NCI-H345 treated with DMSO at 0.1 percent for 48 hours (cell line): ENCODE results near the gene WWOX.

Experiments
- DNase-seq: peaks from one replicate; lab custom pipeline; 2025; ENCODE audit not compliant: unreplicated experiment; lab: John Stamatoyannopoulos, UW

The WWOX gene

DNA sequence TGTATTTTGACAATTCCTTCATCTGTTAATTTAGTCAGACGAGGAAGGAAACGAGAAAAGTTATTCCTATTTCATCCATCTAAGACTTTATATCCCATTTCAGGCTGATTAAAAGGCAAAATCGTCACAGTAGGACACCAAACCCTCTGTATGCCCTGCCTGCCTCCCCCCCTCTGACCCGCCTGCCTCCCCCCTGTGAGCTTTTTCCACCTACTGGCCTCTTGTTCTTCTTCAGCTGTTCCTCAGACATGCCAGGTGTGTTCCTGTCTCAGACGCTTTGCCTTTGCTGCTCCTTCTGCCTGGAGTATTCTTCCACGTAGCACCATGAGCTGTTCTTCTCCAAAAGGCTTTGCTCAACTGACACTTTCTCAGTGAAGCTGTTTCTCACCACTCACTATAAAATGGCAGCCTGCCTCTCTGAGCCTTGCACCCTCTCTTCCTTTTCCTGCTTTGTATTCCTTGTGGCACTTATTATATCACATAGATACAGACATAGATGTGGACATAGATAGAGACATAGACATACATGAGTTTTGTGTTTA is 777.7 kb downstream of the WWOX start:
- DNase-seq = no peak

DNA sequence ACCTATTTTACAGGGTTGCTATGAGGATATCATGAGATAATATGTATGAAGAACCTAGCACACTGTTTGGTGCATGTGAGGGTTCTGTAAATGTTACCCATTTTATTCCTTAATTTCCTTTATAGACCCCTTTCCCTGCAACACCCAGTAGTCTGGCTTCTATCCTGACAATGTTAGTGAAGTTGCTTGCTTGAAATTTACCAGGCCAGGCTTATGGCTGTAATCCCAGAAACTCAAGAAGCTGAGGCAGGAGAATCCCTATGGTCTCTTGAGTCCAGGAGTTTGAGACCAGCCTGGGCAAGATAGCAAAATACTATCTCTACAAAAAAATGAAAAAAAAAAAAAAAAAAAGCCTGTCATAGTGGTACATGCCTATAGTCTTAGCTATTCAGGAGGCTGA is 779.1 kb downstream of the WWOX start:
- DNase-seq = no peak

DNA sequence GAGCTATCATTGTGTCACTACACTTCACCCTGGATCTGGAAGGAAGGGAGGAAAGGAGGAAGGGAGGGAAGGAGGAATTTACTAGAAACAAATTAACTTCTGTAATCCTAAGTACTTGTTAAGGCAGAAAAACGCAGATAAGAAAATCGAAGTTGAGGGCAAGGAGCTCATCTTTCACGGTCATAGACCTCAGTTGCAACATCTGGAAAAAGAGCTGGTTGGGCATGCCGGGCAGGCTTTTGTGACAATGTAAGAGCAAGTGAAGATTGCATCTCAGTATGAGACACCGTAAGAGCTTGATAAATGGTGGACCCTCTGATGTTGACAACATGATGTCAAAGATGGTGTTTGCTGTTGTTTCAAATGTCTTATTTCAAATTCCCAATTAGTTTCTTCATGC is 779.6 kb downstream of the WWOX start:
- DNase-seq = no peak

DNA sequence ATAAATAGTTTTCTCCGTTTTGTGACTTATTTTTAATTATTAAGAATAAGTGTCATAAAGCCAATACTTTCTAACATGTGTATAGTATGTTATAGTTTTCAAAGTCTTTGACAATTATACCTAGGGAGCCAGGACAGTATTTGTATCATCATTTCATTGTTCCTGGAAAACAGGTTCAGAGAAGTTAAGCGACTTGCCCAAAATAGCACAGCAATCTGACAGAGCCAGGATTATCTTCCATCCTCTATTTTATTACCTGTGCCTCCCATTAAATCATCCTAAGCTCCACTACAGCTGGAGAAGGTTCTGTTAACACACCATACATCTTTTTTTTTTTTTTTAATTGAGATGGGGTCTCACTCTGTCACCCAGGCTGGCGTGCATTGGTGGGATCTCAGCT is 782.7 kb downstream of the WWOX start:
- no peak for DNase-seq

DNA sequence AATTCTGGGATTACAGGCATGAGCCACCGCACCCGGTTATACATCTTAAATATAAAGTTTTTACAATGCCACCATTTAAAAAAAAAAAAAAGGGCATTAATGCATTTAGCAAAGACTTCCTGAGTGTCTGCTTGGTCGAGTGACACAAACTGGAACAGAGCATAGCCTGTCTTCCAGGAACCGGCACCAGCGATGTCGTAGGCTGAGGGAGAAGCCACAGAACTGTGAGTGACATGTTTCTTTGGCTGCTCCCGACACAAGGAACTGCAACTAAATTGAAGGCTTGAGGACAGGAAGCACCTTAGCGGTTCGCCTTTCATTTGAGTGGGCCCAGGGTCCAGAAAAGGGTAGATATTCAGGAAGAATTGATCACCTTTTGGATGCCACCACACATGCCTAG is 783.3 kb downstream of the WWOX start:
- no peak for DNase-seq

DNA sequence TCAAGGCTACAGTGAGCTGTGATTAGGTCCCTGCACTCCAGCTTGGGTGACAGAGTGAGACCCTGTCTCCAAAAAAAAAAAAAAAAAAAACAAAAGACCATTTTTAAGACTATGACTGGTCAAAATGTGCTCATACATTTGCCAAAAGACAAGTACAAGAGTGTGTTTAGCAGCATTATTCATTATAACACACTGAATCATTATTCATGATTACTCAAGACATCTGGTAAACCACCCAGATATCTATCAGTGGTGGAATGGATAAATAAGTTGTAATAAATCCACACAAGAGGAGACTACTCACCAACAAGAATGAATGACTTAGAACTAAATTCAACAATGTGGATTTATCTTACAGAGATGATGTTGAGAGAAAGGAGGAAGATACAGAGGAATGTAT is 784.8 kb downstream of the WWOX start:
- no peak for DNase-seq

DNA sequence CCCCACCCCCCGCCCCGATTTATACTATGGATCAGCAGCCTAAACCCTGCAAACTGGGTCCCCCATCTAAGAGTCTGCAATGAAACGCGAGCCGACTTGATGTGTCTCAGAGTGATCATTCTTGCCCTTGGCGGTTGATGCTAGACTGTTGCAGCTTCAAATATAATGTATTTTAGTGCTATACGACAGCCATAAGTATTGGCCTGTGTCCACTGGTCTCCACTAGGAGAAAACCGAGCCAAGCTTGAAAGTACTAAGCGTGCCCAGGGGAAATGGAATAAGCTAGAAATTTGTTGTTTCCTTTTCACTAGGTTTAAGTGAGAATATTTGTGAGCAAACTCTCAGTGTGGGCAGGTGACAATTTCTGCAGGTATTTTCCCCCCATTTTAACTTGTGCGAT is 789.9 kb downstream of the WWOX start:
- DNase-seq = no peak

DNA sequence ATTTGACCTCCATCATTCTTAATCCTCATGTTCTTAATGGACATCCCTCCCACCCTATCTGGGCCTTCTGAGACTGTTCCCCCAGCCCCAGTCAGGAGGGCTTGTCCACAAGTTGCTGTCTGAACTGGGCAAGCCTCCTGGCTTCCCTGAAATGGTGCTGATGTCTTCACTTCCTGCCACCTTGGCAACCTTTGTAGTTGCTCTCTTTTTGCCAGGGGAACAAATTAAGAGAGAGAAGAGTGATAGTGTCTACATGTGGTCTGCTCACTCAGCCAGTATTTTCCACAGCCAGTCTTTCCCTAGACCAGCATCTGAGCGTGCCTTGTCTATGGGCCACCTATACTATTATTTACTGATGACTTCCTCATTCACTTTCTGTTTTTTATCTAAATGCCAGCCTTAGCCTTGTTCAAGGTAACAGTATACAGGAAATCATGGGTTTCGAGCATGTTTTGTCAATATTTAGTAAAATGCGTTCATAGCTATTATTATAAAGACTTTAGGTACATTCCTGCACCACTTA is 791.0 kb downstream of the WWOX start:
- DNase-seq = no peak

DNA sequence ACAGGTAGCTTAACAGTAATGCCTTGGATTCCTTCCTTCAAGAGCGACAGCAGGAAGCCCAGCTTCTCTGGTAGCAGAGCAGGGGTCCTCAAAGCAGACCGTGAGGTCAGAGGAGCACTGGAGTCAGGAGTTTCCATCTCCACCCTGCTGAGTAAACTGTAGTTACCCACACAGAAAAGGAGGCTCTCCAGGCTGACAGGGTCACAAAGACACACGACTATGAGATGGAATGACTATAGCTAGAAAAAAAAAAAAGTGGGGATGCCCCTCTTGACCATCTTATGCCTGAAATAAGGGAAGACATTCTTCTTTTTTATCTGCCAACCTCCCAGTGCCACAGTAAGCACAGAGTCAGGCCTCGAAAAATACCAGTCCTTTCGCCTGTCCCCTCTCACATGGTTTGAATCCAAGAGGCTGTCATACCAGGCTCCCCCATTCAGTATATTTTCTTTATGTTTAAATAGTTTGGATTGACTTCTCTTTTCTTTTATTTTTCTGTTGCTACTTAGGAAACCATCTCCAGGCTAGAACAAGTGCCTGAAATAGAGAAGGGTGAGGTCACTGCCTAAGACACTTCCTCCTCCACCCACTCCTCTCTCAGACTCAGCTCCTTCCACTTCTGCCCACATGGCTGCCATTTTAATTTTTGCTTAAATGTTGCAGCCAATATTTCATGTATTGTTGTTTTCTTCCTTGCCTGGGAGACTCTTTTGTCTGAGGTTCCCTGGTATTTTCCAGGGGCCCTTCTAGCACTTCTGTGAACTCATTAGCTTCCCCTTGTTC is 793.7 kb downstream of the WWOX start:
- no peak for DNase-seq

DNA sequence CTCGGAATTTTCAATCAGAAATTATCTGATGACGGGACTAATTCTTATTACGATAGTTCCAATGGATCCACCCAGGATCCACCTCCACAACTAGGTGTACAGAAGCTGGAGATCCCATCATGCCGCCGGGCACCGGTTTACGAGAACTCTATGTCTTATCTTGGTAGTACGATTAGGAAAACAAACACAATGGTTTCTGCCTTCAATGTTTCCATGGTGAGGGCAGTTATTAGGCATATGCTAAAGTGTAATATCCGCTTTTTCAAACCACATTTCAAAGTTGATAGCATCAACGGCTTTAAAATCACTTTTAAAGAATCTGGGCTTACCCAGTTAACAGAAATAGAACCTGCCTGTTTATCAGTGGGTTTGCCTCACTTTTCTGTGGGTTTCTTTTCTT is 795.4 kb downstream of the WWOX start:
- no peak for DNase-seq

DNA sequence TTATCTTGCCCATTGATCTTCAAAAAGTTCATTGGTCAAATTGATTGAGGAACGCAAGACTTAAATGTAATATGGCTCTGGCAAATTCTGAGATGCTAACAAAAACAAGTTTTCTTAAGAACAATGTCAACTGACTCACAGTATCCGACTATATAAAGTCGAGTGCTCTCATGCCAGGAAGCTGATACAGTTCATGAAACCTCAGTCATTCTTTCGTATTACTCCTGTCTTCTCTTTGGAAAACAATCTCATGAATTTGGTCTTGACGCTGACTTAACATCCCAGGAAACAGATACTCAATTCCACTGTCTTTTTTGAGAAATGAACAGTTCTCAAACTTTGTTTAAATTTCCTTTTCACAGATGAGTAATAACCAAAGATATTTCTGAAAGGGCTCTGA is 796.2 kb downstream of the WWOX start:
- DNase-seq = no peak

DNA sequence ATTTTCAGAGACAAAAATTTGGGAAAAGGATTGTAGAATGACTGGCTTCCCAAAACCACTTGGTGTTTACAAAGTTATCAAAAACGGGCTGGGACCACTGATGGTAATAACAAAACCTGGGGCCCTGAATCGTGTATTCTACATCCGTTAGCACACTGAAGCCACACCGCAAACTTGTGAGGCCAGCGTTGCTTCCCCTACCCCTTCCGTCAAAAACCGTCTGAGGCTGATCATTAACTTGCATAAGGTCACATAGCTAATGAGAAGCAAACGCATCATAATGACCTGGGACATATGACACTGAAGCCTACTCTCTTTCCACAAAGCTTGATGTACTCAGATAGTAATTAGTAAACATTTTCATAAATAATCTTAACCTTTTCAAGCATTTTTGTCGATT is 796.8 kb downstream of the WWOX start:
- DNase-seq = no peak

DNA sequence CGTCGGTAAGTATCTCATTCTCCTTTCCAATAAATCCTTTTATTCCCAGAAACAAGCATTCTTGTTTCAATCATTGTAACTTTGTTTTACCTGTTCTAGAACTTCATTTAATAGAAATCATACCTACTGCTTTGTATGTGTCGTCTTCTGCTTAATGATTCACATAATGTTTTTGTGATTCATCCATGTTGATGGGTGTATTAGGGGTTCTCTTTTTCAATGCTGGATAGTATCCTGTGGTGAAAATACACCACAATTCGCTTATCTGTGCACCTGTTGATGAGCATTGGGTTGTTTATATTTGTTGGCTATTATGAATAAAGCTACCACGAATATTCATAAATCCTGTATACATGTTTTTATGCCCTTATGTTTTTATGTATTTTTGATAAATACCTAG is 797.8 kb downstream of the WWOX start:
- DNase-seq = no peak

DNA sequence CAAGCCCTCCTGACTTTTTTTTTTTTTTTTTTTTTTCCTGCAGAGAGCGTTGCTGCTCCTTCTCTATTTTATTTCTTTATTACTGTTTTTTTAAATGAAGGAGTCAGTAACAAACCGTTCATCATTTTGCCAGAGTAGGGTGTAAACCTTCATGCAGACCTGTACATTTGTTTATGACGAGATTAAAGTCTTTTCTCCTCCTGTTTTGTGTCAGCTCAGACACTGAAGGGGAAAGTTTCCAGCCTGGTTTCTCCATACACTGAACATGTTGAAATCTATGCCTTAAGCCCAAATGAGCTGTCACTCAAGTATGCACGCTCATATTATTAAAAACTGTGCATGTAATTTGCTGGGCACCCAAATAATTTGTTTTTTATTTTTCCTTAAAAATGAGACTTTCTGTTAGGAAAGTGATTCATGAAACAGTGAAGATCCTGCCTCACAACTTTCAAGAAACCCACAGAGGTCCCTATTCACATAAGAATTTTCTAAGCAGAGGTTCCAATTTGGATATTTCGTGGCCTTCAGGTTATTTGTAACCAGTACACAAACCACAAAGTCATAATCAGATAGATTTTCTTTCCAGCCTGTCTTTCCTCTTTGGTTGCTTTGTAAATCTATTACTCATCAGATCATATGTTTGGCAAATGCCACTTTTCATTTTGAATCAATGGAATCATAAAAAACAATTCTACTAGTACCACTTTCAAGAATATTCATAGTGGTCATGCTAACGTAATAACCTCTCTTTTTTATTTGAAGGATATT is 800.8 kb downstream of the WWOX start:
- no peak for DNase-seq

DNA sequence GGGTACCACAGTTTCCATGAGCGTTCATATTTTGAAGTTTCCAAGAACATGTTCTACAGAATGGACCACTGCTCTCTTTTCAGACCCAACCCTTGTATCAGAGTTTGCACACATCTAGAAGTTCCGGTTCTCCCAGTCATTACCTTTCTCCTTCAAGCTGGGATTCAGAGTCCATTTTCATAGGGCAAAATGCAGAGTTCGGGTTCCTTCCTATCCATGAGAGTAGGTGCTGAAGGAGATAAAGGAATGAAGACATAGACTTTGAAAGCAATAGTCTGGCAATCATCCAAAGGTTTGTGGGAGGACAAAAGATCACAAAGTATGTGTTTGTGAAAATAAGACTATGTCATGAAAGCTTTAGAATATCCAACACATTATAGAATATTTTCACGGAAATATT is 801.5 kb downstream of the WWOX start:
- DNase-seq = no peak

DNA sequence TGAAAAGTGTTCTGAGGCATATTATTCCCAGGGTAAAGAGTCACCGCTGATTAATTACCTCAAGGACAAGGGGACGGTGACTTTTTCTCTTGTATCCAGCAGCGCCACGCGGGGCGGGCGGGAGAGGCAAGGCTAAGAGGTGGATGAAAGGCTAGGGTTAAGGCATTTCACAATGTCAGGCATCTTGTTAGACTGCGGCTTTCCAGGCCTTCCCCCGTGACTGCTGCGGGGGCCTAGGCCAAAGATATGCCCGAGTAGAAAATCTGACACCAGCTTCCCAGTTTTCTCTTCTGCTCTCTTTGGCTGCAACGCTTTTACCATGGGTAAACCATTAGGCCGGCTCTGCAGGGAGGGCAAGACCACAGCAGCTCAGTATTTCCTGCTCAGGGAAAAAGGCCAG is 802.9 kb downstream of the WWOX start:
- DNase-seq = no peak

DNA sequence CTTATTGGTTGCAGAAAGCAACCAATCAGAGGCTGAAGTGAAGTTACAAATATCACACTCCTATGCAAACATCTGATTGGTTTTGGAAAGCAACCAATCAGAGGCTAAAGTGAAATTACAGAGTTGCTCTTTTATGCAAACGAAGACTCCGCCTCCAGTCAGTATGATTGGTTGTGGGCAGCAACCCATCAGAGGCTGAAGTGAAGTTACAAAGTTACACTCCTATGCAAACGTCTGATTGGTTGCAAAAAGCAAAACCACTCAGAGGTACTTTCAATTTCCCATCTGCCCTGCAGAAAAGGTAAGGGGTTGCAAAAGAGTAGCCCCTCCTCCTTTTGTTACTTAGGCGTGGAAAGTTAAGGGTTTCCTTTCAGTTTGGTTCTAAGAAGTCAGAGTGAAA is 803.8 kb downstream of the WWOX start:
- no peak for DNase-seq

DNA sequence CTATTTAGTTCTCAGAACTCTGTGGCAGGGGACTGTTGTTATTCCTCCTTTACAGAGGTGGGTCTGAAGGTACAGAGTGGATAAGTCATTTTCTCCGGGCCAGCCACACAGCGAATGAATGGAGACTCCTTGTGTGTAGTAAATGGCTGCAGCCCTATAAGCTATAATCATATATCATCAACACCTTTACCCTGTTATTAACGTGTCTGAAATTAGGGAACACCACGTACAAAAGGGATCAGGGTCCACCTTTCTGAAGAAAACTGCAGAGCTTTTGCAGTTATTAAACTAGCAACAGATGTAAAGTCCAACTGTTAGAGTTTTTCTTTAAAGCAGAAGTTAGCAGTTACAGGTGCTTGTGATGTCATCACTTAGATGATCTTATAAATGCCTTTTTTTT is 804.4 kb downstream of the WWOX start:
- DNase-seq = no peak

DNA sequence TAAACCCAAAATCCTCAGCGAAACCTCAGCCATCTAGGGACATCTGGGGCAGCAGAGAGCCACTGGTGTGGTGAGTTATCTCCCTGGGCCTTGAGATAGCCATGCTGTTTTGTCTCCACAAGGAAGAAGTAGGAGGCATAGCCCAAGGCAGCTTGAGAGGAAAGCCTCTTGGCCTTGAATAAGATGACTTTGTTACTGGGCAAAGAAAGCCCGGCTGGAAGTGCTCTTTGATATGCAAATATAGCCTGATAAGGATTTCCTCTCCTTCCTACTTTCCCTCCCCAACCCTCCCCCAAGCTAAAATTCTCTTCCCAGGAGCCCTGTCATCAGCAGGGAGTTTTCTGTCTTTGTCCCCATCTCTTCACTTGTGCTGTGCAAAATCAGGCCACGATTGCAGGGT is 806.7 kb downstream of the WWOX start:
- DNase-seq = no peak

DNA sequence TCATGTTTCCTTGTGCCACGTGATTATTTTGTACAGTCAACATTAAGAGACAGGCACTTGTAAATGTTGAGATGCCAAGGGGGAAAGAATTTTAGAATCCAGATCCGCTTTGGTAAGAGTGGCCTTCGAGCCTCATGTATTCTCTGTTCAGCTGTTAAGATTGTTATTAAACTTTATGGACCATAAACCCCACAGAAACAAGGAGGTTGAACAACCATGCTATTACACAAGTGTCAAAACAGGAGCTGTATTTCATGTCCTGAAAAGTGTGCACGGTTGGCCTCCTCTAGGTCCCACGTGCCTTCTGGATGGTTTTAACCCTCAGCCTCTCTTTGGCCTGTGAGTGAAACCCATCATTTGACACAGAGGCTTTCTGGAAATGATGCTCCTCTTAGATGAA is 809.8 kb downstream of the WWOX start:
- DNase-seq = no peak

DNA sequence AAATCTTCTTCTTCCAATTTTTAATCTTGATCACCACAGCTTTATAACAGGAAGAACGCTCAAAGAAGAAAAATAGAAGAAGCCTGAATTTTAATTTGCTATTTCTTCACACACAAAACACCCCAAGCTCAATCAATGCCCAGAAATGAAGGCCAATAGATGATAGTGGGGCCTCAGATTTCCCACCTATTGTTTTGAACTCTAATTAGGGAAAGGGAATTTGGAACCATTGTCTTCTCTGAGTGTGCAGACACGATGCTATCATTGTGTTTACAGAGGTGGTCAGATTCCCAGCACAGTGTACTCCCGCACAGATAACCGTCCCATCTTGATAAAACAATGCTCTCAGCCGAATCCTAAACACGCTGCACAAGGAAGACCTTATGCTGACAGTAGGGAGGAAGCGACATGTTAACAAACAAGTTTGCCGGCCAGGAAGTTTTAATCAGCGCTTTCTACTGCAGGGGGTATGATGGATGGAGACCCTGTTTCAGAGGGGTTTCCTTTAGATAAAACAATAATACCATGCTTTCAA is 816.4 kb downstream of the WWOX start:
- DNase-seq = no peak
